Measurements from ENCODE around the gene RGS8.

The RGS8 gene

DNA sequence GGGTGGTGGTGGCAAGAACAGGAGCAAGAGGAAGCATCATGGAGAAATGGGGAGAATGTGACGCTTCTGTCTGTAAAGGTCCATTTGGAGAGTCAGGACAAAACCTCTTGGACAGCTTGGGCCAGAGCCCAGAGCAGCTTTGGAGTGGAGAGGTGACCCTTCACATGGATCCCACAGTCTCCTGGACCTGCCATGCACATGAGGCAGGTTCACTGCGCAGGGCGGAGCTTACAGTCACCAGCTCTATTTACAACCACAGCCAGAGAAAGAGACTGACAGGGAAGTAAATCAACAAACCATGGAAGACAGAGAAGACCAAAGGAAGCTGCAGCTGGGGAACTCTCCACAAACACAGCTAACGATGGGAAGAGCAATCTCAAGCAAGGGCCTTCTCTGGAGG, 828 bp upstream of the RGS8 start:
- Mint-ChIP-seq H3K27ac (no peak overlapping the region), H3K9me3 (no peaks in the 10 kb centered on the region), H3K4me3 (no peak overlapping the region), H3K36me3 (no peaks in the 10 kb centered on the region), H3K27me3 (peaks cover 7% of the 10 kb centered on the region), H3K4me1 (no peaks in the 10 kb centered on the region)

DNA sequence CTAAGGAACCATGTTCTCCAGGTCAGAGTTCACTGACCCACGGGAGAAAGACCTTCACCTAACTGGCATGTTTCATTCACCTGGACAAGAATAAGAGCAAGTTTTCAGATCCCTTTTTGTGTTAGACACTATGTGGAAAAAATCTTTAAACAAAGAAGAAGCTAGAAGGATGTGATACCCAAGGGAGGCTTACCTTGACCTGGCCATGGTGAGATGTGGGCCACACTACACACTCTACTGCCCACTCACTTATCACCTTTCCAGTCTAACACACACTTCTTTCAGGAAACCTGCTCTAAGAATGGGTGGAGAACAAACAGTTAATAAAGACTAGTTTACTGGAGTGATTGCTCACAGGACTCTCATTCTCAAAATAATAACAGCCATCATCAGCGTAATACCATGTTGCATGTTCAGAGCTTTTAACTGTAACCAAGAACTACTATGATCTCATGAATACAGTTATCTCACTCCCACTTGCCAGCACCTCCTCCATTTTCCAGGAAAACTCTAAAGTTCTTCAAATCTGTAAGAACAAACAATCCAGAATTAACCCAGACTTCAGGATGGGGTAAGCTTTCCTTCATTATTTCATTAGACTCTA, 1.4 kb downstream of the RGS8 start:
- Mint-ChIP-seq H3K4me1 (no peaks in the 10 kb centered on the region), H3K9me3 (no peaks in the 10 kb centered on the region), H3K4me3 (no peak overlapping the region), H3K27ac (no peak overlapping the region), H3K36me3 (no peaks in the 10 kb centered on the region), H3K27me3 (peaks cover 7% of the 10 kb centered on the region)

DNA sequence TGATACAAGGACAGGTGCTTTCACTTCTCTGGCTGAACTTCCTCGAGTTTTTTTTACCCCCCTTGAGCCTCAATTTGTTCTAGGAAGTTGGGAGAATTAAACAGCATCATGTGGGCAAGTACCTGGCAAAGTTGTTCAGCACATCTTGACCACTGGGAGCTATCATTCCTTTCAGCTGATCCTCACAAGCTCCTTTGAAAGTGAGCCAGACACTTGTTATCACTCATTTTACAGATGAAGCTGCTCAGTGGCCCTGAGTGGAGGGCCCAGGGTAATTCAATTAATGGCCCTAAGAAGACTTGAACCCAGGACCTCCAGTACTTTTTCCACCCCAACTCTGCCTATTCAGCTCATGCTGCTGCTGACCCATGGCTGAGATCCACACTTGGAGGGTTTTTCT, 2.0 kb downstream of the RGS8 start:
- Mint-ChIP-seq H3K9me3 (no peaks in the 10 kb centered on the region), H3K27ac (no peak overlapping the region), H3K4me3 (no peak overlapping the region), H3K36me3 (no peaks in the 10 kb centered on the region), H3K4me1 (no peaks in the 10 kb centered on the region), H3K27me3 (peaks cover 7% of the 10 kb centered on the region)

DNA sequence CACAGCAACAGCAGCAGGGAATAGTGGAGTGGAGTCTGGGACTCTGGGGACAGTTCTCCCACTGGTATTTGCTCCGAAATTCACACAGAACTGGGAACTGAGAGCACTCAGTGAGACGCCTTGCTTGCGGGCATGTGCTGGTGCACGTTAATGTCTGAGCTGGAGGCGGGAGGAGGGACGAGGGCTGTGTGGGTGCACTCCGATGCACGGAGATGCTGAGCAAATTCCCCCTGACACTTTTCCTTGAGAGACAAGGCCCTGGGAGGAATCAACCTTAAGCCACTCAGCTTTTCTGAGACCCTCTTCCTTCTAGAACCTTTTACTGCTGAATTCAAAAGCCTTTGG, 2.8 kb downstream of the RGS8 start:
- Mint-ChIP-seq H3K27me3 (peaks cover 7% of the 10 kb centered on the region), H3K9me3 (no peaks in the 10 kb centered on the region), H3K36me3 (no peaks in the 10 kb centered on the region), H3K4me1 (no peaks in the 10 kb centered on the region), H3K27ac (no peak overlapping the region), H3K4me3 (no peak overlapping the region)

DNA sequence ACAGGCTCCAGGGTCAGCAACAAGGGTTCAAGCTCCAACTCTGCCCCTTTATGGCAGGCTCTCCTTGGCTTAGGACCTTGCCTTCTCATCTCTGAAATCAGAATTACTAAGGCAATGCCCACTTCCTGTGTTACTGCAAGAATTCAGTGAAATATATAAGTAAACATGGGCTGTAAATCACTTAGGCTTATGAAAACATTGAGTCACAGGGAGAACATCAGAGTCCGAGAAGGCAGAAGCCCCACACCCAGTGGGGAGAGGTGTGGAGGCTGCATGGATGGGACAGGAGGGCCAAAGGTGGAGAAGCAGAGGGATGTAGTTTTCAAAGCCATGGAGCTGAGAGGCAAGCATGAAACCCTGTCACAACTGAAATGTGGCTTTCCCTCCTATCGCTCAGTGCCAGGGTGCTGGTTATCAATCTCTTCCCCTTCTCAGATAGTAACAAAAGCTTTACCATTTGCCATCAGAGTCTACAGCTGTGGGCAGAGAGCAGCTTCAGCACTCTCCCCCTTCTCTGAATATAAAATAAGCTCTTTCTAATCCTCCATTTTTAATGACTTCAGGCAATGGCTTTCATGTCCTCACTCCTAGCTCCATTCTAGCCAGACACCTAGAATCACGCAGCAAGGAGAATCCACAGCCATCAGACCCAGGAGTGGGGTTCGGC, 3.4 kb downstream of the RGS8 start:
- H3K4me3 Mint-ChIP-seq = no peak overlapping the region
- H3K9me3 Mint-ChIP-seq = no peaks in the 10 kb centered on the region
- peaks cover 7% of the 10 kb centered on the region for H3K27me3 Mint-ChIP-seq
- H3K4me1 Mint-ChIP-seq = no peaks in the 10 kb centered on the region
- H3K36me3 Mint-ChIP-seq = no peaks in the 10 kb centered on the region
- H3K27ac Mint-ChIP-seq = no peak overlapping the region

DNA sequence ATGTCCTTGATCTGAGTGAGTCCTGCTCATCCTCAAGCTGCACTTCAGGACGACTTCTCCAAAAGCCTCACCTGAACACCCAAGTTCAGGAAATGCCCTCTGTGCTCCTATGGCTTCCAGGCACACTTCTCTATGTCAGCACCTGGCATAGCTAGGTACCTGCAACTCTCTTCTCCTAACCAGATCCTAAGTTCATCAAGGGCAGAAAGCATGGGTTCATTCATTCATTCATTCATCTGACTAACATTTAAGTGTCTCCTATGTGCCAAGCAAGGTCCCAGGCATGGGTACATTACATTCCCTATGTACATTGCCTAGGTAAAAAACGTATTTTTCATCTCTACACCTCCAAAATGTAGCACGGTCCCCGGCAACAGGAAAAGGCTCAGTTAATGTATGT, 4.0 kb downstream of the RGS8 start:
- no peak overlapping the region for H3K4me3 Mint-ChIP-seq
- H3K27ac Mint-ChIP-seq = no peak overlapping the region
- peaks cover 7% of the 10 kb centered on the region for H3K27me3 Mint-ChIP-seq
- H3K9me3 Mint-ChIP-seq = no peaks in the 10 kb centered on the region
- H3K4me1 Mint-ChIP-seq = no peaks in the 10 kb centered on the region
- no peaks in the 10 kb centered on the region for H3K36me3 Mint-ChIP-seq

DNA sequence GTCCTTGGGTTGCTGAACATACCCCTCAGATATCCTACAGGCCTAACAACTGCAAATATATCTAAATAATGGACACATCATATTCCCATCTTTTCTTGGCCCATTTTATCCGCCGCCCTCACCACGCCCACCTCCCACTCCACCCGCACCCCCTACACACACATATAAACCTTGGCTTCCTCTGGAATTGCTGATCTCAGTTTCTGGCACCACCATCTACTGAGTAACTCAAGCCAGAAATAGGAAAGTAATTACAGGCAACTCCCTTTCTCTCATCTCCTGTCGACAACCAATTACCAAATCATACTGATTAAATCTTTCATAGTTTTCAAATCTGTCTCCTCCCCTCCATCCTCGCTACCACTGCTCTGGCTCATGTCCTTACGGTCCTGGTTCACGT, 4.7 kb downstream of the RGS8 start:
- Mint-ChIP-seq H3K36me3 (no peaks in the 10 kb centered on the region), H3K4me3 (no peak overlapping the region), H3K27ac (no peak overlapping the region), H3K9me3 (no peaks in the 10 kb centered on the region), H3K4me1 (no peaks in the 10 kb centered on the region), H3K27me3 (peaks cover 7% of the 10 kb centered on the region)

DNA sequence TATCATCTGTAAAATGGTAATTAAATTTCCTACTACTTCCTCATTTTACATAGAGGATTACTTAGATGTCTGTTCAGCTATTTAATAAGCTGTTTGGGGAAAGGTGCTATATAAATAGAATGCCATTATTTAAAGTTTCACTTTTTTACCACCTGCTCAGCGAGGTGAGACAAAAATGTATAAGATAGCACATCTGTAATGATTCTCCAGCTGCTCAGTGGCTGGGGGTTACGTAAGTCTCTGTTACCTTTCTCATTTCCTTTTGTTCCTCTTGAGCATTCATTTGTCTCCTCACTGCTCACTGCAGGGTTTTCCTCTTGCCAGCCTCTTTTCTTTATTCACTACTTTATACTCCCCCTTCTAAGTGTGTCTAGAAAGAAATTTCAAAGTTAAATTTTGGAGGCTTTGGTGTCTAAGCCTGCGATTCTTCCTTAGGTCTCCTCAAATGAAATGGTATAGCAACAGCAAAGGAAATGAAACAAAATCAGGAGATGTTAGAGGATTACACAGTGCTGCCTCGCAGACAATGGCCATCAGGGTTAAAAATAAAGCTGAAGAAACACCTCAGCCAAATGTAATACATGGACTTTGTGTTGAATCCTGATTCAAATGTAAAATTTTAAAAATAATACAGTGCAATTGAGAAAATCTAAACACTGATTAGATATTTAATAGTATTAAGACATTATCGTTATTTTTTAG, 6.8 kb downstream of the RGS8 start:
- no peak overlapping the region for H3K27ac Mint-ChIP-seq
- H3K27me3 Mint-ChIP-seq = no peaks in the 10 kb centered on the region
- H3K4me3 Mint-ChIP-seq = no peak overlapping the region

DNA sequence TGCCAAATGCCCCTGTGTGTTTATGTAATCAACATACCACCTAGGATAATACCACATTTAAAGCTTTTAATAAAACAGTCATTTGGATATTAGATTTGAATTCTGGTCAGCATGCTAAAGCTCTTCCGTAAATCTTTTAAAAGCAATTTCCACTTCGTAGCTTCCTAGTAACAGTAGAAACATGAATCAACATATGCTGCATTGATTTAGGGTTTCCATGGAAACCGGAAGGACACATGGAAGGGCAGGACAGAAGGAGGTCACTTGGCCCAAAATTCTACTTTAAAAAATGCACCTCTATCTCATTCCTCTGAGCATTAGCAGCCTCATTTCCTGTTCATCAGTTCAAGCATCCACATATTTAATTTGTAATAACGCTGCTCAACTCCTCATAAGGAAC, 8.1 kb downstream of the RGS8 start:
- H3K27ac Mint-ChIP-seq = no peak overlapping the region
- H3K9me3 Mint-ChIP-seq = no peaks in the 10 kb centered on the region
- H3K4me1 Mint-ChIP-seq = no peaks in the 10 kb centered on the region
- no peaks in the 10 kb centered on the region for H3K27me3 Mint-ChIP-seq
- no peak overlapping the region for H3K4me3 Mint-ChIP-seq
- no peaks in the 10 kb centered on the region for H3K36me3 Mint-ChIP-seq

More for the DNA sequence above, 6.8 kb downstream of the RGS8 start:
- Mint-ChIP-seq H3K4me1 (no peaks in the 10 kb centered on the region), H3K9me3 (no peaks in the 10 kb centered on the region), H3K36me3 (no peaks in the 10 kb centered on the region)

DNA sequence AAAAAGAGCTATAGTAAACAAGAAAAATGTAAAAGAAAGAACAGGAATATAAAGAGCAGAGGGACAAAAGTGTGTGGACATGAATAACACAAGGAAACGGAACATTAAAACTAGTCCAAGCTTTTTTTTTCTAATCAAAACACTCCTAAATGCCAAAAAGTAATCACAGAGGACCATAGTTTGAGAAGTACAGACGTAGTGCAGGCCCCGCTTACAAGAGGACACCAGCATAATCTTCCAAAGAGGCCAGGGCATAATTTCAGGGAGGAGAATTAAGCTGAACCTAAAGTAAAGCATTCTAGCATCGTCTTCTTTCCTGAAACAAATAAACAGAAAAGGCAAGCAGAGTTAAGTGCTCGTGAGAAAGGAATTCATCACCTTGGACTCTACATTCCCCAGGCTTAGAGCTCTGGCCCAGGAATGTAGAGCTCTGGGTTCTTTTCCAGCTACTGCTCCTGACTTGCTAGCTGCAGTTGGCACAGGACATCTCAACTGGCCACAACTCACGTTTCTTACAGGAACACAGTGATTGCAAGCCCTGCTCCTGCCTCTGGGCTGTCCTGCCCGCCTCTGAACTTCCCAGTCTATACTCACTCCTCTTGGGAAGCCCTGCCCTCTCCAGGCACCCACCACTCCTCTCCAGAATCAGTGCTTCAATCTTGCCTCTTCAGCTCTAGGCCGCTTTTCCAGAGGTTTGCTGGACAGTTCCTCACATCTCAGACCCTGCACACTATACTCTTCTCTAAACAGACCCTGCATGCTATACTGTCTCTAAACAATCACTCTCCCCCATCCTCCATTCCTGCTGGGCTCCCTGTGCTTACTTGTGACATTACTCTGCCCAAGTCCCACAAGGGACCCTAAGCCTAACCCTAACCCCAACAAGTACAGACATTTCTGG, 9.8 kb downstream of the RGS8 start:
- Mint-ChIP-seq H3K4me3 (no peak overlapping the region), H3K27ac (no peak overlapping the region), H3K36me3 (no peaks in the 10 kb centered on the region), H3K4me1 (no peaks in the 10 kb centered on the region), H3K9me3 (no peaks in the 10 kb centered on the region), H3K27me3 (no peaks in the 10 kb centered on the region)

DNA sequence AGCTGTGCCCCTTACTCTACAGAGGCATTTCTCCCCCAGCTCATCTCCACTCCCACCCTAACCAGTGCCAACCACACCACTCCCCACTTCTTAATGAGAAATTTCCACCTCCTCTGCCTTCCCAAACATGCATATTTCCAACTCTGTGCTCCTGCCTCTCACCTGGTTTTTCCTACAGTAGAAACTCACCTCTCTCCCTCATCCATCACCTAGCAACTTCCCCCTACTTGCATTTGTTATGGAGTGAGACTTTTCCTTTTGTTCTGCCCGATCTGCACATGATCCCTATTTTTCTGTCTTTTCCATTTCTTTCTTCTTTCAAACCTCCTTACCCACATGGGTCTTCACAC, 11.9 kb downstream of the RGS8 start:
- Mint-ChIP-seq H3K9me3 (no peaks in the 10 kb centered on the region), H3K4me3 (no peak overlapping the region), H3K4me1 (no peaks in the 10 kb centered on the region), H3K27ac (no peak overlapping the region), H3K36me3 (no peaks in the 10 kb centered on the region), H3K27me3 (no peaks in the 10 kb centered on the region)

DNA sequence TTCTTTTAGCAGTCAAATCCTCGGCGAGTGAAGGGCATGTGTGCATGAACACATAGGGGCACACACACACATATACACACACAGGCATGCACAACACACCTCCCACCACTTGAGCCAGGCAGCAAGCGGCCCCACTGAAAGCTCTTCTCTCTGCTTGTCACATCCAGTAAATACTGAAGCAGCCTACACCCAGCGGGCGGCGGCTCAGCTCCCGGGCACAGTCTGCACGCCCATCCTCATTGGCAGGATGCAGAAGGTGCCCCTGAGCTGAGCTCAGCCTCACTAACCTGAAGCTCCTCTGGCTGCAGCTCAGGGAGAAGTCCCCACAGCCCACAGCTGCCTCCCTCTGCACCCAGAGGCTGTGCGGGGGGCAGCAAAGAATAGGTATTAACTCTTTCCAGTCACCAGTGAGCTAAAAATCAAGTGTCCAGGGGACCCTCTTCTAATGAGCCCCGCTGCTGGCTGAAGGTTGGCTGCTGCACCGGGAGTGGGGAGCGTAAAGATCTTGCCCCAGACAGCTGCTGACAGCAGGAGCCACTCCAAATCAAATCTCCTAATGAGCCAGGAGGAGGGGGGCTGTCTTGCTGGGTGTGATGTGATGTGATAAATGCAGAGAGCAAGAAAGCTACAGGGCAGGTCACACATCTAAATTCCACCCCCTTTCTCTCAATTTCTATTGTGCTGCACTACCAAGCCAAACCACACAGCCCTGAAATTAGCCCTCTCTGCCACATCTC, 12.5 kb downstream of the RGS8 start:
- Mint-ChIP-seq H3K4me3 (no peak overlapping the region), H3K9me3 (no peaks in the 10 kb centered on the region), H3K4me1 (no peaks in the 10 kb centered on the region), H3K27me3 (no peaks in the 10 kb centered on the region), H3K27ac (no peak overlapping the region), H3K36me3 (no peaks in the 10 kb centered on the region)

DNA sequence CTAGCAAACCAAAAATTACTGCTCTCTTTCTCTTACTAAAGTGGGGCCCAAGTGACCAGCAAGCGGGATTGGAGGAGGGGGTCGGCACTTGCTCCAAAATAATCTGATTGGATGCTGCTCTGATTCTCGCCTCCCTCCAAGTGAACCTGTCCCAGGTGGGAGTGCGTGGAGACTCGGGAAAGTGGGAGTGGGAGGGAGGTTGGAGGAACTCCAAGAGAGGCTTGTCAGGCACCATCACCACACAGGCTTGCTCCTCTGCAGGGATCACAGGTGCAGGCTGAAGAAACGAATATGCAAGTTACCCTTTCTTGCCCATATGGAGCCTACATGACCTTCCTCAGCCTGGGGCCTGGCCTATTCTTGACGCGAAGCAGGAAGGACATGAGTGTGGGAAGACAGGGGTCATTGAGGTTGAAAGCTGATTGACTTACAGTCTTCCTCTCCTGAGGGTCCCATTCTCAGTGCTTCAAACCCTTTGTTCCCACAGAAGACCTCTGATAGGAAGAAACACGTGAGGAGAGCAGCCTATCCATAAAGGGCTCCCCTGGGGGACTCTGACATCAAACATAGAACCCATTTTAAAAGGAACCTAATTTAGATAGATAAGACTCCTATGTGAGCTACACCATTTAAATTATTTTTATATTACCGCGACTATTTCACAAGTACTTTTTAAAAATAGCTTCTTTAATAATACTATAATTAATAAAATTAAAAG, 14.2 kb downstream of the RGS8 start:
- Mint-ChIP-seq H3K9me3 (no peaks in the 10 kb centered on the region), H3K27me3 (no peaks in the 10 kb centered on the region), H3K4me1 (no peaks in the 10 kb centered on the region), H3K27ac (no peak overlapping the region), H3K36me3 (no peaks in the 10 kb centered on the region), H3K4me3 (no peak overlapping the region)

DNA sequence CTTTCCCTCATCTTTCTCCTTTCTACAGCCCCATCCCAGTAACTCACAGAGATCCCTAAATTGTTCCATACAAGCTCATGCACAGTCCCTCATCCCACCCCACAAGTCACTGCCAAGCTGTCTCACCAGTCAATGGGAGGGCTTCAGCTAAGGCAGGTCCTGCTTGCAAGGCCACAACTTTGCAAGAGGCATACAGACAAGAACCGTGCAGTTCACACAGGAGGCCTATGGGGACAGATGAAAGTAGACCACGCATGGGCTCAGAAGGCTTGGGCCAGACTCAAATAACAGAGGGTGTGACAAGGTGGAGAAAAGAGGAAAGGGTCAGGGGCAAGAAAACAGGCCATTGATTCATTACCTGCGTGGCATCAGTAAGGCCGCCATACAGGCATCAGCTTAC, 15.1 kb downstream of the RGS8 start:
- H3K27me3 Mint-ChIP-seq = no peaks in the 10 kb centered on the region
- no peaks in the 10 kb centered on the region for H3K4me1 Mint-ChIP-seq
- H3K9me3 Mint-ChIP-seq = no peaks in the 10 kb centered on the region
- H3K36me3 Mint-ChIP-seq = no peaks in the 10 kb centered on the region
- no peak overlapping the region for H3K27ac Mint-ChIP-seq
- H3K4me3 Mint-ChIP-seq = no peak overlapping the region

DNA sequence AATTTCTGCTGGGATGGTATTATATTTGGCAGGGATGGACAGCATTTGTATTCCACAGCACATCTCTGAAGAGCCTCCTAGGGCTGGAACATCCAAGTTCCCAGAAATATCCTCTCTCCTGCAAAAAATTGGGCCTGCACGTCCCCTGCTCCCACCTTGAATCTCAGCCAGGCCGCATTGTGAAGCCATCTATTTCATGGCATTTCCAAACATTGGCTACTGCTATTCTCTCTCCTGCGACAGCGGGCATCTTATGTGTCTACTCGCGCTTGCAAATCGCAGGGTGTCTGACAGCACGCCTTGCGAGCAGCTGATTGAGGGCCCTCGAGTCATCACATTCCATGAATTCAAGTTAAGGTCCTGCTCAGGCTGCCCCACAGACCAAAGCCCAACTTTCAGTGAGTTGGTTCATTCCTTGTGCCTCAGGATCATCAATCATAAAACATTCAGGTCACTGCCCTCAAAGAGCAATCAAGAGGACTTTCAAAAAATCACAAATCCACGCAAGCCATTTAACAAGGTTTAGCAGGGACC, 15.8 kb downstream of the RGS8 start:
- Mint-ChIP-seq H3K9me3 (no peaks in the 10 kb centered on the region), H3K4me3 (no peak overlapping the region), H3K36me3 (no peaks in the 10 kb centered on the region), H3K27me3 (no peaks in the 10 kb centered on the region), H3K4me1 (no peaks in the 10 kb centered on the region), H3K27ac (no peak overlapping the region)
